K562 (cell line): ENCODE data around the gene CUL2. TPM values are rescaled to one million over a fixed set of nuclear protein-coding genes. Genes with fewer than 3 reads are reported as not detected.

Experiments
- ATF6 ChIP-seq: sonication (generic); formaldehyde crosslinking; IDR thresholded peaks from 2 replicates; pipeline ENCODE4 v1.4.0; 2020; ENCODE audit warnings: mild to moderate bottlenecking, missing genetic modification reagents
- BCOR ChIP-seq: fragments of 450-650 bp; IDR thresholded peaks from 2 replicates; pipeline ENCODE4 v1.6.1; 2016
- CGGBP1 ChIP-seq: fragments of 250-450 bp; sonication (Bioruptor Pico); IDR thresholded peaks from 2 replicates; pipeline ENCODE4 v1.9.0; 2021; ENCODE audit warnings: mild to moderate bottlenecking
- CTCF ChIP-seq, 3 experiments: IDR thresholded peaks in 2 of 3; conservative IDR thresholded peaks in 1 of 3; 2 replicates each; pipeline ENCODE4 v1.5.1; 2011 to 2012; ENCODE audit warnings: low read length in 3 of 3, mild to moderate bottlenecking in 3 of 3, control low read depth in 2 of 3, improper control_type of control experiment in 1 of 3, inconsistent platforms in 1 of 3, low read depth in 1 of 3, mixed read lengths in 1 of 3, moderate library complexity in 1 of 3; ENCODE audit not compliant: insufficient read depth in 2 of 3
- E2F1 ChIP-seq: sonication (generic); formaldehyde crosslinking; IDR thresholded peaks from 2 replicates; pipeline ENCODE4 v1.8.1; 2023; ENCODE audit warnings: mild to moderate bottlenecking, missing genetic modification reagents, moderate library complexity
- FOXJ3 ChIP-seq: sonication (generic); formaldehyde crosslinking; IDR thresholded peaks from 2 replicates; pipeline ENCODE4 v1.4.0; 2020; ENCODE audit warnings: mild to moderate bottlenecking, missing genetic modification reagents
- GATA2 ChIP-seq: sonication (generic); formaldehyde crosslinking; IDR thresholded peaks from 2 replicates; pipeline ENCODE4 v1.4.0; 2020; ENCODE audit warnings: mild to moderate bottlenecking, missing genetic modification reagents
- NELFE ChIP-seq: IDR thresholded peaks from 2 replicates; pipeline ENCODE4 v1.6.1; 2011; ENCODE audit warnings: mild to moderate bottlenecking; ENCODE audit not compliant: insufficient read depth, insufficient read length
- NUFIP1 ChIP-seq: fragments of 450-650 bp; IDR thresholded peaks from 2 replicates; pipeline ENCODE4 v1.6.1; 2018; ENCODE audit not compliant: partially characterized antibody
- PHB ChIP-seq: fragments of 250-450 bp; sonication (Bioruptor Pico); IDR thresholded peaks from 2 replicates; pipeline ENCODE4 v1.5.0; 2021
- PTBP1 ChIP-seq: fragments of 200-400 bp; formaldehyde crosslinking; IDR thresholded peaks from 2 replicates; pipeline ENCODE4 v1.6.1; 2017; ENCODE audit warnings: low read depth, low read length
- PURB ChIP-seq: sonication (generic); formaldehyde crosslinking; IDR thresholded peaks from 2 replicates; pipeline ENCODE4 v1.9.0; 2021; ENCODE audit warnings: low read depth, mild to moderate bottlenecking, missing genetic modification reagents
- SAFB2 ChIP-seq: fragments of 200-400 bp; formaldehyde crosslinking; IDR thresholded peaks from 2 replicates; pipeline ENCODE4 v1.6.1; 2018; ENCODE audit warnings: borderline replicate concordance, low read length, low read depth, moderate library complexity; ENCODE audit not compliant: severe bottlenecking
- SMAD3 ChIP-seq: fragments of 450-650 bp; formaldehyde crosslinking; conservative IDR thresholded peaks from 2 replicates; pipeline ENCODE4 v1.4.0; 2020; ENCODE audit warnings: mild to moderate bottlenecking
- ZBTB34 ChIP-seq: fragments of 250-450 bp; sonication (Bioruptor Pico); IDR thresholded peaks from 2 replicates; pipeline ENCODE4 v1.8.0; 2021; ENCODE audit warnings: mild to moderate bottlenecking, moderate library complexity
- ZBTB9 ChIP-seq: fragments of 450-650 bp; formaldehyde crosslinking; IDR thresholded peaks from 2 replicates; pipeline ENCODE4 v1.4.0; 2020; ENCODE audit warnings: mild to moderate bottlenecking, moderate library complexity
- ZHX1 ChIP-seq: fragments of 150-350 bp; conservative IDR thresholded peaks from 2 replicates; pipeline ENCODE4 v1.6.1; 2014; ENCODE audit warnings: low read length
- ZNF384 ChIP-seq: IDR thresholded peaks from 2 replicates; pipeline ENCODE4 v1.6.1; 2012; ENCODE audit warnings: low read depth, low read length, improper control_type of control experiment
- polyA plus RNA-seq, 8 experiments: library from polyadenylated mRNA; depleted of rRNA in 4 of 8; stranded (reverse) in 5 of 8; unstranded in 3 of 8; fragments of >200 nt; fragmentation: Nextera tagmentation in 2 of 8; fragmentation: Illumina TruSeq in 1 of 8; extraction: Ambion mirVana in 2 of 8; extraction: Trizol in 1 of 8; gene quantifications; 2 replicates each; pipeline versions ENCODE4 v1.2.1 to v1.2.3, GENCODE V29; 2011 to 2014; ENCODE audit warnings: inconsistent platforms in 1 of 8, missing spikeins in 1 of 8
- total RNA-seq, 7 experiments: library from RNA; depleted of rRNA in 6 of 7; stranded (reverse); fragments of >200 nt in 6 of 7; fragmentation: Illumina TruSeq in 2 of 7; extraction: Trizol in 2 of 7; gene quantifications; 2 replicates each; pipeline versions ENCODE4 v1.2.1 to v1.2.3, GENCODE V29; 2011 to 2021; ENCODE audit warnings: low replicate concordance in 1 of 7

Gene CUL2
- total and polyA plus RNA-seq, 9 of the 15 experiments (the other 6 are each of a cell fraction or from before 2014, with no cell fraction given), result 17.3 to 46.3 (median 41.2) TPM

GRCh38 chr10:35126062-35126529 lies 36.0 kb upstream of the CUL2 start (continued):
- TF ChIP-seq ZHX1, result no peak
- no peak for TF ChIP-seq NUFIP1
- TF ChIP-seq E2F1 (CRISPR knock-in tag), result peak; percentile 63
- TF ChIP-seq ZNF384, result no peak
- TF ChIP-seq GATA2 (CRISPR knock-in tag), result no peak
- no peak for TF ChIP-seq PURB (CRISPR knock-in tag)
- no peak for TF ChIP-seq ATF6
- TF ChIP-seq PTBP1, result no peak
- no peak for TF ChIP-seq PHB (CRISPR knock-in tag)
- peak; percentile 78; the same call in 1 of the 2 replicates for TF ChIP-seq ZBTB9
- TF ChIP-seq ZBTB34 (CRISPR knock-in tag), result no peak
- TF ChIP-seq CTCF (IDR thresholded peaks at IDR 0.05 in 2 of 3, conservative IDR thresholded peaks at IDR 0.05 in 1 of 3; ENCODE audit: insufficient read depth in 2 of 3, low read depth in 1 of 3, low read length in 3 of 3), result no peak
- no peak for TF ChIP-seq CGGBP1 (CRISPR knock-in tag)
- TF ChIP-seq BCOR, result no peak
- no peak for TF ChIP-seq FOXJ3 (CRISPR knock-in tag)
- no peak for TF ChIP-seq NELFE
- TF ChIP-seq SAFB2, result no peak
- 0 out of 2 replicates have a peak, but pooled peaks have one; percentile 21 for TF ChIP-seq SMAD3
